Measurements from ENCODE around the gene ZNF546.

The ZNF546 gene

DNA sequence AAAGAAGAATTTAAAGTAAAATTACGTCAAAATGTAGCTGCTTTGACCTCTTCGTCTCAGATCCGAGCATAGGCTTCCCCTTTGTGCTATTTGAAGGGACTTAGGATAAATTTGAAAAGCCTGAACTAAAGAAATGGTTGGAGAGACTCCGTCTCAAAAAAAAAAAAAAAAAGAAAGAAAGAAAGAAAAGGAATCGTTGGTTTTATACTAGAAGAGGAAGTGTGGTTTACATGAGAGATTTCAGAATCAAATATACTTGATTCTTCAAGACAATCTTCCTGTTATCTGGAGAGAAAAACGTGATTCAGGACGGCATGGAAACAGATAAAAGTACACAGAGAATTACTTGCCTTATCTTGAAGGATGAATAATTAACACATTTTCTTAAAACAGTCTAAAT is 59.6 kb downstream of the ZNF546 start:
- no peak for DNase-seq

DNA sequence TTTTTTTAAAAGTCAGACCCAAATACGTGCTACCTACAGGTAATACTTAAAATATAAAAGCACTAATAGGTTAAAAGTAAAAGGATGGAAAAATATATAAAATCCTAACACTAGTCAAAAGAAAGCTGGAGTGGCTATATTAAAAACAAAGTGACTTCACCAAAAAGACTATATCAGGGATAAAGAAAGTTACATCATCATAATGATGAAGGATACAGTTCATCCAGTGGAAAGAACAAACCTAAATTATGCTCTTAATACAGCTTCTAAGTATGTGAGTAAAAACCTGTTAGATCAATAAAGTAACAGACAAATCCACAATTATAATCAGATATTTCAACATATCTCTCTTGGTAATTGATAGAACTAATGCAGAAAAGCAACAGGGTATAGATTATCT is 60.3 kb downstream of the ZNF546 start:
- DNase-seq, result no peak

DNA sequence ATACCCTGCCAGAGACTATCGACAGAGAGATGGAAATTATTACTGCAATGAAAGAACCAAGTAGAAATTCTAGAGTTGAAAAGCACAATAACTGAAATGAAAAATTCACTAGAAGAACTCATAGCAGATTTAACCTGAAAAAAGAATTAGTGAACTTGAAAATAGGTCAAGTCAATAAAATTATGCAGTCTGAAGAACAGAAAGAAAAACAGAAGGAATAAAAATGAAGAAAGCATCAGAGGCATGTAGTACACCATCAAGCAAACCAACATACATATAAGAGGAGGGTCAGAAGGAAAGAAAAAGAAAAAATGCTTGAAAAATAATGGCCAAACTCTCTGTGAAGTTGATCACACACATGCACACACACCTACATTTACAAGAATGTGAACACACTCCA is 62.8 kb downstream of the ZNF546 start:
- DNase-seq, result no peak

DNA sequence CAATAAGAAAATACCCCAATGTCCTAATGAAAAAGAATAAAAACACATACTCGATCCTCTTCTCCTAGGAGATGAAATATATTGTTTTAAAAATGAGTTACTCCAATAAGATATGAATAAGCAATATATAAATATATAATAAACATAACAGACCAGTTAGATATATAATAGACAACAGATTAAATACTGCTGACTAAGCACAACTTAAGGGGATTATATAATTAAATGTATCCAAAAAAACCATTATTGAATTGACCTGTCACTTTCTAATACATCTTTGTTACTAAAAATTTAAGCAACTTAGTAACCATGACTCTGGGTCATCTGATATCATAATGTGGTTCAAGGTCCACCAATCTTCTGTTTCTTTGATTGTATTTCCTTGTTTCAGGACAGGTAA is 73.2 kb downstream of the ZNF546 start:
- DNase-seq, result no peak
